ENCODE measurements around the gene VANGL1.

VANGL1 gene

DNA sequence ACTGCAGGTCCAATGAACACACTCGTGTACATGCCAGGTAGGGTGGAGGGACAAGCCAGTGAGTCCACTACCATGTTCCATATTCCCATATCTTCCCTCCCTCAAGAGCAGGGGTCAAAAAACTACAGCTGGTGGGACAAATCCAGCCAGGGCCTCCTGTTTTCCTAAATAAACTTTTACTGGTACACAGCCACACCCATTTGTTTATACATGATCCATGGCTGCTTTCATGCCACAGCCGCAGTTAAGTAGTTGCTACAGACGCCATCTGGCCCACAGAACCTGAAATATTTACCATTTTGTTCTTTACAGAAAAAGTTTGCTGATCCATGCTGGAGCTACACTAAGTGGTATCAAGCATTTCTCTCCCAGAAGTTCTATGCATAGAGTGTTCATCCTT is 84.4 kb downstream of the VANGL1 start:
- intact Hi-C loops (cut with DNase I), result no loop called here
- no peak for DNase-seq

DNA sequence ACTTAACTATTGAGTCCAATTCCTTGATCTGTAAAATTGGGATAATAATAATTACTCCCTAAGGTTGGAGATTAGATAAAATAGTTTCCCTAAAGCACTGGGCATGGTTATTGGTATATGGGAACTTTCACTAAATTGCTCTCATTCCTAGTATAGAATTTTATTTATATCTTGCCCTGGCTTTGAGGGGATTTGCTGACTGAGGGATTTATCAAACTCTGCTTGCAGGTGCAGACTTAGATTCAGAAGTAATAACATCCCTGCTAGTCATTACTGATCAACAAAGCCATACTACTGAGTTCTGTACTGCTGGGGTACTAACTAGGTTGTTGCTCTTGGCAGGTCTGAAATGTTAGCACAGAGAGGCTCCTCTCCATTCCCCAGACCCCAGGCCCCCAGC is 84.8 kb downstream of the VANGL1 start:
- DNase-seq, result no peak
- intact Hi-C loops (cut with DNase I), result no loop called here

DNA sequence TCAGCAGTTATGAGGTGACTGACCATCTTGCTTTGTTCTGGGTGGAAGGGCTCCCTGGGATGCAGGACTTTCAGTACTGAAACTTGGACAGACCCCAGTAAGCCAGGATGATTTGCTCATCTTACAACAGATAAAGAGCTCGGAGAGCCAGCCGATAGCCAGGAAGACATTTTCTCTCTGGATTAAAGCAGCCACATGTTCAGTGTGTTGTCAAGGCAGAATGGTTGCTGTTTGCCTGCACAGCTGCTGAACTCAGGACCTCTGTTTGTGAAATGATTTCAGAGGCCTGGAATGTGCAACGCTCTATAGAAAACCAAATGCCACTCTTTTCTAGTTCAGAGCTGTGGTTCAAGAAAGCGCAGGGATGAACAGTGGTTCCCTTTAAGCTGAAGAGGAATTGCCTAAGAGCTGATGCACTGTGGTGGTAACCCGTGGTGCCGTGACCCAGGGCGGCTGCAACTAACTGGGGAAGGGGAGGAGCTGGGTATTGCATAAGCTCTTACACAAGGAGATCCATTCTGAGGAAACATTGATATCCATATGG is 86.0 kb downstream of the VANGL1 start:
- intact Hi-C loops (cut with DNase I), result no loop called here
- no peak for DNase-seq

DNA sequence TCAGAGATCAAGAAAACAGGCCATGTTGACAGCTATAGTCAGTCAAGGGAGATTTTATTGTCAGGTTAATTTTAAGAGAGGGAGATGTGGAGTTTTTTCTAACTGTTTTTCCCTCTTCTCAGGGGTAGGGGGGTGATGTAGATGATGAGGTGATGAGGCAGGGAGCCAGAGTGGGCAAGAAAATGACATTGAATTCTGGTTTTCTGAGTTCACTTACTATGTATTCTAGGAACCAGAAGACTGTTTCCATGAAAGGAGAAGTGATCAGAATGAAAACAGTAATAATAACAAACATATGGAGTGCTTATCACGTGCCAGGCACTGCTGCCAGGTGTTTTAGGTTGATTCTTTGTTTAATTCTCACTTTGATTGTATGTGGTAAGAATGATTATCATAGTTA is 86.6 kb downstream of the VANGL1 start:
- no peak for DNase-seq
- intact Hi-C loops (cut with DNase I), result no loop called here

DNA sequence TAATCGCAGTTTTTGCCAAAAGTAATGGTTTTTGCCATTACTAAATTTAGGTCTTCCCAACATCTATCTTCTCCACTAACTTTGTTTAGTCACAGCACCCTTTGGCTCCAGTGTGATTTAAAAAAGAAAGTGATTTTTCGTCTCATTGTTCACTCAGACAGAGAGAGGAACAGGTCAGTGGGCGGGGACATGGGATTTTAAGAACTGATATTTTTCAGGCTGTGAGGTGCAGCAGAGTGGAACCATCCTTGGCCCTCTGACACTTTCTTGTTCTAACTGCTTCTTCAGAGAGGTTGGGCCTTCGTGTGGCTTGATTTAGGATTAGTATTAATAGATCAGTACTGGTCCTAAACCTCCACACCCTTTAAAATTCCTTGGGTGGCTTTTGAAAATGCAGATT is 88.0 kb downstream of the VANGL1 start:
- intact Hi-C loops (cut with DNase I), result no loop called here

DNA sequence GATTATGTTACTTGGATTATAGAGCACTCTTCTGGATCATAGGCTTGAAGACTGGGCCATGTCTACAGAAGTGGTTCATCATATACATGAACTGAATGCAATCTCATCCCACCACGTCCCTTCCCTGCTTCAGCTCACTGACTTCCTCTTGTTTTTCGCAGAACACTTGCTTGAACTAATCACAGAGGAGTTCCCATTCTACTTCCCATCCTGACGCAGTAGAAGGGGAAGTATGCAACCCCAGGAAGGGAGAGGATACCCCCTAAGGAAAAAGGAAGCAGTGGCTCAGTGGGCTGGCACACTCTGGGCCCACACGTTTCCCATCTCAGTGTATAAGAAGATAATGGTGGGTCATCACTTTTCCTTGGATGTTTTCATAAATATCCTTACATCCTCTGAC is 90.5 kb downstream of the VANGL1 start:
- intact Hi-C loops (cut with DNase I), result no loop called here

More for the DNA sequence above, 88.0 kb downstream of the VANGL1 start:
- no peak for DNase-seq

DNA sequence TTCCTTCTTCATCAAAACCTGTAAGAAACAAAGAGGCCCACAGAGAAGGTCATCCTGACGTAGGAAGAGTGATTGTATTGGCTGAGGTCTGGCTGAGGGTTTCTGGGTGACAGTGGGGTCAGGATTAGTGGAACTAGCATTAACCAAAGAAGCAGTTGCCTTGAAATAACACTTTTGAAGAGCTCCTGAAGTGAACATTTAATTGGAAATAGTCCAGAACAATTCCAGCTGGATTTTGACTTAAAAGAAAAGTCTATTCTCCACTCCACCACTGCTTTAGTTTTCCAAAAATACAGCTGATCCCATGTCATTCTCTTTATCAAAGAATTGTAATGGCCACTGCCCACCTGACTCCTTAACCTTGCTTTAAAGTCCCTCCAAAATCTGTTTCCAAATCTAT is 99.0 kb downstream of the VANGL1 start:
- intact Hi-C loops (cut with DNase I), result no loop called here
- DNase-seq, result no peak

More for the DNA sequence above, 90.5 kb downstream of the VANGL1 start:
- DNase-seq, result no peak

DNA sequence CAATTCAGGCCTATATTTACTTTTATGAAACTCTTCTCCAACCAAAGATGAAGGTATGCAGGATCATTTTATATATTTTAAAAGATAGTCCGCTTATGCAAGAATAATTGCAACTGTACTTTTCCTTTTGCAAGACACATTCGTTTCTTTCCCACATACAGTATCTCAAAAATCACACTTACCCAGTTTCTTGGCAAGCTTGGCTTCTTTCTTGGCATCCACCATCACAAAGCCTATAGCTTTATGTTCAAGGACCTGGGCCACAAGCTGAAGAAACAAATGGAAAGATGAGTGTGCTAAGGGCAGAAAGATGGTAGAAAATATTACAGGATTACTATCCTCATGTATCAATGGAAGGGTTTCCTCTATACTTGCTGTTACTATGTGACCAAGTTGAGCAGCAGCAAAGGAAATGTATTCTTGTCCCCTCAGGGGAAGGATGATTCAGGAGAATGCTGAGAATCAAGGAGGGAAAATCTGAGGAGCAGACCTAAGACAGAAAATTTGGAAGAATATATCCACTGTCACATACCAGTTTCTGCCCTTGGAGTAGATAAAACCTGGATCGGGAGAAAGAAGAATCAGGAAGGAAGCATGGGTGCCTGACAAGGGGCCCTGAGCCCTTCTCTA is 103.0 kb downstream of the VANGL1 start:
- intact Hi-C loops (cut with DNase I), result no loop called here
- DNase-seq, result no peak

DNA sequence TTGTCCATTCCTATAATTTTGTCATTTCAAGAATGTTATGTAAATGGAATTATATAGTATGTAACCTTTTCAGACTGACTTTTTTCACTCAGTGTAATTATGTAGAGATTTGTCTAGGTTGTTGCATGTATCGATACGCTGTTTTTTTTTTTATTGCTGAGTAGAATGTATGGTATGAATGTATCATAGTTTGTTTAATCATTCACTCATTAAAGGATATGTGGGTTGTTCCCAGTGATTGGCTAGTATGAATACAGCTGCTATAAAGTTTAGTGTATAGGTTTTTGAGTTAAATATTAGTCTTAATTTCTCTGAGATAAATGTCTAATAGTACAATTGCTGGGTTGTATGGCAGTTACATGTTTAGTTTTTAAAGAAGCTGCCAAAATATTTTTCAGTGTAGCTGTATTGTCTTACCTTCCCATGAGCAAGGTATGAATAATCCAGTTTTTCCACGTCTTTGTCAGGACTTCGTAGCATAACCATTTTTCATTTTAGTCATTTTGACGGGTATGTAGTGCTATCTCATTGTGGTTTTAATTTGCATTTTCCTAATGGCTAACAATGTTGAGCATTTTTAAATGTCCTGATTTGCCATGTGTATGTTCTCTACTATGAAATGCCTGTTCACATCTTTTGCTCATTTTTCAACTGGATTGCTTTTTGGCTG is 104.4 kb downstream of the VANGL1 start:
- no peak for DNase-seq
- intact Hi-C loops (cut with DNase I), result no loop called here
